GM10847 (cell line): ENCODE measurements around the gene HORMAD1.

Experiments
- POLR2A ChIP-seq: IDR thresholded peaks from 2 replicates; pipeline ENCODE4 v1.6.1; 2011; ENCODE audit not compliant: insufficient read length; ENCODE audit errors: extremely low read depth

HORMAD1 gene

DNA sequence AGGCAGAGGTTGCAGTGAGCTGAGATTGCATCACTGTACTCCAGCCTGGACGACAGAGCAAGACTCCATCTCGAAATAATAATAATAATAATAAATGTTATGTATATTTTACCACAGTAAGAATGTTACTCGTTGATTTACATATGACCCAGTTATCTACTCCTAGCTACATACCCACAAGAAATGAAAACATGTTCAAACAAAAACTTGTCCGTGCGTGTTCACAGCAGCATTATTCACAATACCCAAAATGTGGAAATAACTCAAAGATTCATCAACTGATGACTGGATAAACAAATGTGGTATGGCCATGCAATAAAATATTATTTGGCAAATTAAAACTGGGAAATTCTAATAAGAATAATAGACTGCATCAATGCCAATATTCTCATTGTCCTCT, 59.5 kb downstream of the HORMAD1 start:
- no peak for TF ChIP-seq POLR2A

DNA sequence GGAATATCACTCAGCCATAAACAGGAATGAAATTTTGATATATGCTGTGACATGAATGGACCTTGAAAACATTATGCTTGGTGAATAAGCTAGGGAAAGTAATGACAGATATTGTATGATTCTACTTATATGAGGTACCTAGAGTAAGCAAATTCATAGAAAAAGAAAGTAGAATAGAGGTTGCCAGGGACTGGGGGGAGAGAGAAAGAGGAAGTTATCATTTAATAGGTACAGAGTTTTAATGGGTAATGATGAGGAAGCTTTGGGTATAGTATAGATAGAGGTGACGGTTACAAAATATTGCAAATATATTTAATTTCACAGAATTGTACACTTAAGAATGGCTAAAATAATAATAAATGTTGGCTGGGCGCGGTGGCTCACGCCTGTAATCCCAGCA, 60.1 kb downstream of the HORMAD1 start:
- no peak for TF ChIP-seq POLR2A

DNA sequence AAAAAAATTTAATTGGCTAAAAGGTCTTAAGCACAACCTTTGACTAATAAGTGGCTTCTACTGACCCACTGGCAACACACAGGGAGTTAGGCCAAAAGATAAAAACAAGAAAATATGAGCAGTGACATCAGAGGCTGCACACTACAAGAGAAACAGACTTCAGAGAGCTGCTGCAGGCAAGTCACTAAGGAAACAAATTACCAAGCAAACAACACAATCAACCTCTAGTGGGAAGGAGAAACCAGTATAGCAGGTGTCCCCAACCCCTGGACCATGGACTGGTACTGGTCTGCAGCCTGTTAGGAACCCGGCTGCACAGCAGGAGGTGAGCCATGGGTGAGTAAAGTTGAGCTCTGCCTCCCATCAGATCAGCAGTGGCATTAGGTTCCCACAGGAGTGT, 70.5 kb downstream of the HORMAD1 start:
- no peak for TF ChIP-seq POLR2A

DNA sequence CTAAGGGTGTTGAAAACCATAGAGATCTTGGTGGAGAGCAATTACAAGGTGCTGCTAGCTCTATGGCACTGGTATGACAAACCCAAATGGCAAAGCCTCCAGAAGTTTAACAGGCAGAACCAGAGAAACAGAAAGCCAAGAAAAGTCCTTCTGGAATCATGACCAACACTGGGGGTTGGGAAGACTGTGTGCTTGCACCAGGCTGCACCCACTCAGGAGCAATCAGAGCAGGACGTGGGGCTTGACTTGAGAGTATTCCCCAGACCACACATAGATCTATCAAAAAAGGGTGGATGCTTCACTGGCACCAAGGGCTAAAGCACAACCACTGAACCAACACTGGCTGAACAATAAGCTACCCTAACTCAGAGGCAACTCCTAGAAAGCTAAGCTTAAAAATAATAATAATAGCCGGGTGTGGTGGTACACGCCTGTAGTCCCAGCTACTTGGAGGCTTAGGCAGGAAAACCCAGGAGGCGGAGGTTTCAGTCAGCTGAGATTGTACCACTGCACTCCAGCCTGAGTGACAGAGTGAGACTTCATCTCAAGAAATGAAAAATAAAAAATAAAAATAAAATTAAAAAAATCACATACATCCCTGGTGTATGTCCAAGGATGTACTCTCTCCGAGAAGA, 71.1 kb downstream of the HORMAD1 start:
- TF ChIP-seq POLR2A: no peak
